ENCODE data around the gene GBGT1.
"Not testable (repeated sequence)": the region's sequence is repeated elsewhere in the genome, so short reads cannot be mapped to it uniquely, and the experiment has no call there.

GBGT1 gene

GRCh38 chr9:133163504-133164172 is at the start of gene GBGT1:
GBGT1 (minus strand) TSS chr9:133163914; CDS start chr9:133162412, 1,502 bp downstream.
- no peak for DNase-seq

- DNase-seq, result no peak
Measured at GRCh38 chr9:133210609-133211008, 46.9 kb upstream of the GBGT1 start.

DNA sequence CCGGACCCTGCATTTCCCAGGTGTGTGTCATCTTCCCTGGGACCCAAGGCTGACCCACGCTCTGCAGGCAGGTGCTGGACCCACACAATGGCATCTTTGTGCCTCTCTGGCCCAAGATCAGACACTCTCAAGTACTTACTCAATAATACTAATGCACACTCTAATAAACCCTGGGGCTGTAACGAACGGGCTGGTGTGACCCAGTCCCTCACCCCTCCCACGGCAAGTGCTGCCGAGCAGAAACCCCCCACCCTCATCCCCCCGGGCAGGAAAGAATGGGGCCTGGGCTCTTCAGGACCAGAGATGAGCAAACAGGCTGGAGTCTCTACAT is 46.5 kb upstream of the GBGT1 start:
- DNase-seq, result no peak

- not testable (repeated sequence) for DNase-seq
Measured at GRCh38 chr9:133209327-133210201, 45.9 kb upstream of the GBGT1 start.

- DNase-seq, result not testable (repeated sequence)
Measured at GRCh38 chr9:133208880-133209300, 45.2 kb upstream of the GBGT1 start, which contains the start of gene OBP2B. OBP2B (minus strand) TSS chr9:133209250; CDS start chr9:133209199, 51 bp downstream.

GRCh38 chr9:133208171-133208879 is 44.6 kb upstream of the GBGT1 start:
- not testable (repeated sequence) for DNase-seq

DNA sequence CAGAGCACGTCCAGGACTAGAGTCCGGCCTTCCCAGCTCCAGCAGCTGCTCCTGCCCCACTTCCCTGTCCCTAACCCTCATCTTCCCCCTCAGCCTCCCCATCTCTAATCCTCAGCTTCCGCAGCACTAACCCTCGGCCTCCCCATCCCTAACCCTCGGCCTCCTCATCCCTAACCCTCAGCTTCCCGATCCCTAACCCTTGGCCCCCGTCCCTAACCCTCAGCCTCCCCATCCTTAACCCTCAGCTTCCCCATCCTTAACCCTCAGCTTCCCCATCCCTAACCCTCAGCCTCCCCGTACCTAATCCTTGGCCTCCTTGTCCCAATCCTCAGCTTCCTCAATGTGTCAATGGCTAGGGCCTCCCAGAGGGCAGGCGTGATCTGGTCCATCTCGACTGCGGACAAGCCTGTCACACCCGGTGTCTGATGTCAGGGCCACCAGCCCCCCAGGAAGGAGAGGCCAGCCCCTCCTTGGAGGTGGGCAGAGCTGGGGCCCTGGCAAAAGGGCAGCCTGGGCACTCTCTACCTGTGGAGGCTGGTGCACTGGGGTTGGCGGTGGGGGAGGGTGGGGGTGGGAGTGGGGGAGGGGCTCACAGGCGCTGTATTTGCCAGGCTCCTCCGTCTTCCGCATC is 43.9 kb upstream of the GBGT1 start:
- DNase-seq, result no peak

- no peak for DNase-seq
Measured at GRCh38 chr9:133207021-133207531, 43.4 kb upstream of the GBGT1 start.

GRCh38 chr9:133205996-133206931 is 42.5 kb upstream of the GBGT1 start:
- DNase-seq, result no peak

DNA sequence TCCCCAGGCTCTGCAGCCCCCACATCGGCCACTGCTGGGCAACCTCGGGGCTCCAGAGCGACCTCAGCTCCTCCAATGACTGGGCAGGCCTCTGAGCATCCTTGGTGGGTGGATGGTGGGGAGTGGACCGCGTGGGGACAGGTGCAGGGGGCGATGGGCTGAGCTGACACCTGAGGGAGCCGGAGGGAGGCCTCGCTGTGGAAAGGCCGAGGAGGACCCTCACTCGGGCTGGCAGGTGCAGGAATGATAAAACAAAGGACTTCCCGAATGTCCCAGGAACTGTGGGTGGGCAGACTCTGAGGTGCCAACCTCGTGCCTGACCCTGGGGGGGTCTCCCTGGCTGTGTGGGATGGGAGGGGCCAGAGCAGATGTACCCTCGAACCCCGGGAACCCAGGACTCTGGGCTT is 41.8 kb upstream of the GBGT1 start:
- DNase-seq, result not testable (repeated sequence)

DNA sequence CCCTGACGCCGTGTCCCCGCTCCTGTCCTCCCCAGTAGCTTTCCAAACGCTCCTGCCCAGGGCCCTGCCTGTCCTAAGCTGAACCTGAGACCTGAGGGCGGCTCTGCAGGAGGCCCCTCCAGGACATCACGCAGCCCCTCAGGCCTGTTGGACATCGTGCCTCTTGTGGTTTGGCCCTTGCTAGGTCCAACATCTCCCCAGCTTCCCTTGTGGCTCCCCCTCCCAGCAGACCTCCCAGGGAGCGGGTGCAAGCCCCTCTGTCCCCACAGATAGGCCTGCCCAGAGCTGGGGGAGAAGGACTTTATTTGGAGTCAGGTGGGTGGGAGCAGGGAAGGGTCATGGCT is 41.3 kb upstream of the GBGT1 start:
- no peak for DNase-seq

- no peak for DNase-seq
Measured at GRCh38 chr9:133204335-133204992, 40.8 kb upstream of the GBGT1 start.

- DNase-seq, result no peak
Measured at GRCh38 chr9:133203506-133204075, 39.9 kb upstream of the GBGT1 start.

GRCh38 chr9:133202688-133203453 is 39.2 kb upstream of the GBGT1 start:
- DNase-seq, result no peak

- DNase-seq, result no peak
Measured at GRCh38 chr9:133202145-133202513, 38.4 kb upstream of the GBGT1 start.

DNA sequence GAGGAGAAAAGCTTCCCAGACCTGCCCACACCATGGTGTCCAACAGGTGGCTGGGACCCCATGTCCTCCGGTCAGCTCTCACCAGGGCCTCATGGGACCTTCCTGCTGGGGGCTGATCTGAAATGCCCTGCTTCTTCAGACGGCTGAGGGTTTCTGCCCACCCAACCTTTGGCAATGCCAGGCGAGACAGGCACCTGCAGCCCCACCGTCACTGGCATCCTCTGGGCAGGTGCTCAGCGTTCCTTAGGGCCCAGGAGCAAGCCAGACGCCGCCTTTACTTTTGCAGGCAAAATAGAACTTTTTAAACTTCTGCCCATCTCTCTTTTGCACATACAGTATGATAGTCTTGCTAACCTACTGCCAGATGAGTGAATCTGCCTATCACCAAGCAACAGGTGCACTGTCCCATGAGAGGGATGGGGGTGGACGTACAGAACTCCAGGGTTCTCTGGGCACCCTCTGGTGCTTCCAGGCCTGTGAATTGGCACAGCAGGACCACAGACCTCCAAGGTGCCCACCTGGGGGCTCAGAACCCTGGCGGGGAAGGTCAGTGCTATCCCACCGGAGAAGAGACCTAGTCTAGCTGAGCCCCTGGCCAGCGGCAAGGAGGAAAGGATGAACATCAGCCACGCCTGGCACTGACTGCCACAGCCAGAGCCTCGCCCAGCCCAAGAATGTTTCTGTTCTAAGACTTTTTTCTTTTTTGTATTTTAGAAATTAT is 37.9 kb upstream of the GBGT1 start:
- no peak for DNase-seq

GRCh38 chr9:133200631-133201030 is 36.9 kb upstream of the GBGT1 start:
- DNase-seq, result no peak

DNA sequence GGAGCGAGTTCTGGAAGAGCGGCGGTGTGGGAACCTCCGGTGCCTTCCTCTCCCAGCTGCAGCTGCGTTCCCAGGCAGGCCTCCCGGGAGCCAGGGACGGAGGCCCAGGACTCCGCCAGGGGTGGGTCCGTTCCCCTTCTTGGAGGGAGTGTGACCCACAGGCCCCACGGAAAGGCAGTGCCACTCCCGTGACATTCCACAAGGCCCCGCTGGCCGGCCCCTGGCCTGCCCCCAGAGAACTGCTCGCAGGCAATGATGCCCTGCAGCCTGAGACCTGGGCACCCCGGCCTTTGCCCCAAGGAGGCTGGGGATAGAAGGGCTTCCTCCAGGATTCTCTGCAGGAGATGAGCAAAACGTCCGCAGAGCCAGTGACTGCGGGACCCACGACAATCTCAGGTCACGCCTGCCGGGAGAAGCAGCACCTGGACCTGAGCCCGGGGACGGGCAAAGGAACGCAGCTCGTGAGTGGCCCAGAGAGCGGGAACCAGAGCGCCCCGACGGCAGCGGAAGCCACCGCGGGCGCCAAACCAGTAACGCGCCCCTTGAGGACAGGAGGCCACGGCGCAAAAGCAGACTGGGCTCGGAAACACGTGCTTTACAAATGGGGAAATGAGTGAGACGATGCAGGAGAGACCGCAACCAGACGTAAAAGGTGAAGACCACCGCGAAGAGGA is 36.1 kb upstream of the GBGT1 start:
- DNase-seq, result peak; percentile 53

DNA sequence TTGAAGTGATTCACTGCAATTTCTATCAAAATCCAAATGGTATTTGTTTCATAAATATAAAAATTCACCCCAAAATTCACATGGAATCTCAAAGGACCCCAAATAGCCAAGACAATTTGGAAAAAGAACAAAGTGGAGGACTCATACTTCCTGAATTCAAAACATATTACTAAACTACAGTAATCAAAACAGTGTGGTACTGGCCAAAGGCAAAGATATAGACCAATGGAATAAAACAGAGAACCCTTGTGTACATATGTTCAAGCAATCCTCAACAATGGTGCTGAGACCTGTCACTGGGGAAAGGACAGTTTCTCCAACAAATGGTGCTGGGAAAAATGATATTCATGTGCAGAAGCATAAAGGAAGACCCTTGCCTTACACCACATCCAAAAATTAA is 31.3 kb upstream of the GBGT1 start:
- DNase-seq, result no peak
